Peyer's patch (tissue), 4 donors: ENCODE measurements around the gene CHAF1A. TPM values are rescaled to one million over a fixed set of nuclear protein-coding genes. Genes with fewer than 3 reads are reported as not detected.

ENCODE experiments used
- DNase-seq, 3 donors: peaks; one replicate each; pipeline ENCODE4 v3.0.0-alpha.2; 2017 to 2019
- H3K27ac ChIP-seq, 4 donors: fragments of 200-600 bp; sonication (generic); one replicate each; pipeline ENCODE4 v1.5.1; 2016 to 2019
- H3K27me3 ChIP-seq, 2 donors: fragments of 200-600 bp; sonication (generic); one replicate each; pipeline ENCODE4 v1.5.1; 2019
- H3K36me3 ChIP-seq, 3 donors: fragments of 200-600 bp; sonication (generic); one replicate each; pipeline ENCODE4 v1.5.1; 2016 to 2019
- H3K4me1 ChIP-seq, 4 donors: fragments of 200-600 bp; sonication (generic); one replicate each; pipeline ENCODE4 v1.5.1; 2016 to 2019
- H3K4me3 ChIP-seq, 4 donors: fragments of 200-600 bp; sonication (generic); 1 replicate in 3 of 4; 2 replicates in 1 of 4; pipeline ENCODE4 v1.5.1; 2016 to 2019; ENCODE audit warnings: mild to moderate bottlenecking in 1 of 4
- H3K9me3 ChIP-seq, 4 donors: fragments of 200-600 bp; sonication (generic); one replicate each; pipeline ENCODE4 v1.5.1; 2016 to 2019; ENCODE audit warnings: mild to moderate bottlenecking in 1 of 4
- CTCF ChIP-seq, 6 experiments: fragments of 450-650 bp in 4 of 6; fragments of 200-600 bp in 2 of 6; sonication (generic) in 1 of 6; IDR thresholded peaks; one replicate each; pipeline ENCODE4 v1.5.1; 2017 to 2019; ENCODE audit warnings: antibody characterized with exemption in 6 of 6, mild to moderate bottlenecking in 3 of 6, moderate library complexity in 1 of 6
- POLR2A ChIP-seq, 2 donors: fragments of 450-650 bp; IDR thresholded peaks; one replicate each; pipeline ENCODE4 v1.5.1; 2017; ENCODE audit warnings: antibody characterized with exemption in 2 of 2, mild to moderate bottlenecking in 2 of 2, moderate library complexity in 2 of 2
- small RNA-seq, 2 donors: library from RNA; depleted of rRNA; stranded (forward); fragments of <200 nt; gene quantifications; one replicate each; pipeline ENCODE3, GENCODE V24; 2016
- total RNA-seq, 4 donors: library from RNA; depleted of rRNA; stranded (reverse); fragments of >200 nt; gene quantifications; one replicate each; pipeline ENCODE4 v1.1.0, GENCODE V29; 2016

Gene CHAF1A
- total RNA-seq, 4 donors from 2014 or later, result 7.5 to 66.8 (median 14.4) TPM

- Histone ChIP-seq H3K4me3 (no peak overlapping the region), H3K4me1 (no peaks in the 10 kb centered on the region), H3K36me3 (peaks cover 0 to 45% (median 0%) of the 10 kb centered on the region in 3 donors), H3K9me3 (no peaks in the 10 kb centered on the region), H3K27me3 (no peaks in the 10 kb centered on the region), H3K27ac (no peak overlapping the region)
- no peak for TF ChIP-seq CTCF (IDR thresholded peaks at IDR 0.05)
- TF ChIP-seq POLR2A (IDR thresholded peaks at IDR 0.05), result no peak
- no peak for DNase-seq
Measured at GRCh38 chr19:4488496-4488895, 86.1 kb downstream of the CHAF1A start.

- H3K9me3 ChIP-seq, result no peaks in the 10 kb centered on the region
- no peak for TF ChIP-seq POLR2A (IDR thresholded peaks at IDR 0.05)
- TF ChIP-seq CTCF (IDR thresholded peaks at IDR 0.05), result no peak
- no peak overlapping the region for H3K27ac ChIP-seq
- no peak overlapping the region for H3K4me3 ChIP-seq
- H3K36me3 ChIP-seq, result peaks cover 0 to 62% (median 0%) of the 10 kb centered on the region in 3 donors
- no peak for DNase-seq
- H3K4me1 ChIP-seq, result no peaks in the 10 kb centered on the region
- H3K27me3 ChIP-seq, result no peaks in the 10 kb centered on the region
Measured at GRCh38 chr19:4491446-4491845, 89.0 kb downstream of the CHAF1A start.

GRCh38 chr19:4492337-4493103, 90.1 kb downstream of the CHAF1A start:
- Histone ChIP-seq H3K4me1 (no peaks in the 10 kb centered on the region), H3K36me3 (peaks cover 0 to 70% (median 0%) of the 10 kb centered on the region in 3 donors), H3K27ac (no peak overlapping the region), H3K27me3 (no peaks in the 10 kb centered on the region), H3K9me3 (no peaks in the 10 kb centered on the region), H3K4me3 (no peak overlapping the region)
- DNase-seq, result no peak
- TF ChIP-seq POLR2A (IDR thresholded peaks at IDR 0.05) (no peak), CTCF (IDR thresholded peaks at IDR 0.05) (no peak)

Small RNA genes lying within 50 kb of the gene (small RNA-seq; reads per million reads assigned to genes)
- gene MIR4746, result 0 reads per million in 2 donors

Other genes starting within 250 kb of the CHAF1A start
- gene CREB3L3, start 249.0 kb upstream of the CHAF1A start, total RNA-seq, result 100 to 1,000 TPM in 3 of 4 donors, 10 to 100 TPM in 1; 45.4 to 528 (median 270) TPM
- 100 to 1,000 TPM in 1 of 4 donors, 10 to 100 TPM in 3; 55.3 to 115 (median 84.9) TPM for gene SIRT6, start 220.1 kb upstream of the CHAF1A start, total RNA-seq
- gene ANKRD24, start 220.0 kb upstream of the CHAF1A start, total RNA-seq, result 1 to 10 TPM in 3 of 4 donors, under 1 TPM in 1; 0.83 to 3.9 (median 1.6) TPM
- gene EBI3, start 173.1 kb upstream of the CHAF1A start, total RNA-seq, result 10 to 100 TPM in 1 of 4 donors, 1 to 10 TPM in 2, not detected in 1; 1.4 to 12.4 (median 1.9) TPM
- 10 to 100 TPM in 3 of 4 donors, 1 to 10 TPM in 1; 8.9 to 33.8 (median 24.1) TPM for gene YJU2, start 155.6 kb upstream of the CHAF1A start, total RNA-seq
- gene SHD, start 123.4 kb upstream of the CHAF1A start, total RNA-seq, result 10 to 100 TPM in 3 of 4 donors, not detected in 1; 21.3 to 27.7 (median 21.9) TPM
- 1 to 10 TPM; 2.2 to 6.1 (median 3.8) TPM for gene TMIGD2, start 100.3 kb upstream of the CHAF1A start, total RNA-seq
- 1 to 10 TPM in 3 of 4 donors, not detected in 1; 1.0 to 8.4 (median 1.4) TPM for gene FSD1, start 98.0 kb upstream of the CHAF1A start, total RNA-seq
- gene STAP2, start 63.8 kb upstream of the CHAF1A start, total RNA-seq, result 100 to 1,000 TPM in 3 of 4 donors, 10 to 100 TPM in 1; 90.8 to 227 (median 134) TPM
- 10 to 100 TPM in 3 of 4 donors, 1 to 10 TPM in 1; 8.3 to 26.1 (median 20.8) TPM for gene MPND, start 59.1 kb upstream of the CHAF1A start, total RNA-seq
- 100 to 1,000 TPM in 1 of 4 donors, 10 to 100 TPM in 3; 69.3 to 102 (median 73.9) TPM for gene SH3GL1, start 2.1 kb upstream of the CHAF1A start, total RNA-seq
- gene UBXN6, start 55.2 kb downstream of the CHAF1A start, total RNA-seq, result 100 to 1,000 TPM in 3 of 4 donors, 10 to 100 TPM in 1; 94.9 to 178 (median 163) TPM
- 10 to 100 TPM; 20.5 to 73.4 (median 28.6) TPM for gene HDGFL2, start 69.7 kb downstream of the CHAF1A start, total RNA-seq
- 1 to 10 TPM in 3 of 4 donors, under 1 TPM in 1; 0.83 to 5.1 (median 2.3) TPM for gene PLIN4, start 115.8 kb downstream of the CHAF1A start, total RNA-seq
- gene PLIN5, start 132.6 kb downstream of the CHAF1A start, total RNA-seq, result 1 to 10 TPM in 2 of 4 donors, not detected in 2; 2.1 to 3.2 TPM
- gene LRG1, start 137.4 kb downstream of the CHAF1A start, total RNA-seq, result 1 to 10 TPM; 1.7 to 3.5 (median 3.0) TPM
- 1 to 10 TPM; 1.2 to 9.9 (median 3.2) TPM for gene SEMA6B, start 157.0 kb downstream of the CHAF1A start, total RNA-seq
- gene TNFAIP8L1, start 236.9 kb downstream of the CHAF1A start, total RNA-seq, result 10 to 100 TPM in 2 of 4 donors, 1 to 10 TPM in 2; 7.0 to 16.5 (median 11.0) TPM